HG03439 (cell line): ENCODE data around the gene SNAI3.

Source experiments
- ATAC-seq: cut with Tn5 transposase; IDR thresholded peaks from one replicate; pipeline ENCODE4 v1.9.1; 2021; ENCODE audit warnings: mild to moderate bottlenecking, moderate library complexity; ENCODE audit not compliant: unreplicated experiment

Gene SNAI3

DNA sequence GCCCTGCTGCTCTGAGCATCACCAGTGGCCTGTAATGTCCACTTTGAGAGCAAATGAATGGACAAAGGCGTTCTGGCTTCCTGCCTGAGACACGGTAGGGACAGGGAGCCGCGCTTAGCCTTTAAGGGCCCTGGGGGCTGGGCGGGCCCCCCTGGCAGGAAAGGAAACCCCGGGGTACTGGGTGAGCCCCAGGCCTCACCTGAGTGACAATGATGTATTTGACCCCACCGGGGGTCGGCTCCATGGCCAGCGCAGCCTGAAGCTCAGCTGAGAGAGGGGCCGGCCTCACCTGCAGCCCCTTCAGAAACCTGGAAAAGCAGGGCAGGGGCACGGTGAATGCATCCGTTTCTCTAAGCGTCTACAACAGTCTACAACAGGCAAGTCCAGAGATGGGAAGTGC lies 33.2 kb downstream of the SNAI3 start:
- ATAC-seq = no peak

GRCh38 chr16:88652762-88653063 lies 33.6 kb downstream of the SNAI3 start:
- ATAC-seq = no peak

GRCh38 chr16:88651989-88652761 lies 34.1 kb downstream of the SNAI3 start:
- ATAC-seq = no peak

- peak; percentile 66 for ATAC-seq
Measured at GRCh38 chr16:88651276-88651988, 34.9 kb downstream of the SNAI3 start.

GRCh38 chr16:88650749-88651275 lies 35.5 kb downstream of the SNAI3 start, which contains the start of gene CYBA:
TSS of gene CYBA (minus strand) at chr16:88651053. CDS start at chr16:88651013, 40 bp downstream.
- peak; percentile 62 for ATAC-seq

GRCh38 chr16:88649924-88650748 lies 36.2 kb downstream of the SNAI3 start:
- ATAC-seq = peak; percentile 12

GRCh38 chr16:88649195-88649923 lies 36.9 kb downstream of the SNAI3 start:
- ATAC-seq = no peak

- no peak for ATAC-seq
Measured at GRCh38 chr16:88647178-88648070, 38.9 kb downstream of the SNAI3 start.

- no peak for ATAC-seq
Measured at GRCh38 chr16:88646345-88647034, 39.8 kb downstream of the SNAI3 start.

GRCh38 chr16:88645941-88646340 lies 40.4 kb downstream of the SNAI3 start:
- ATAC-seq = no peak

DNA sequence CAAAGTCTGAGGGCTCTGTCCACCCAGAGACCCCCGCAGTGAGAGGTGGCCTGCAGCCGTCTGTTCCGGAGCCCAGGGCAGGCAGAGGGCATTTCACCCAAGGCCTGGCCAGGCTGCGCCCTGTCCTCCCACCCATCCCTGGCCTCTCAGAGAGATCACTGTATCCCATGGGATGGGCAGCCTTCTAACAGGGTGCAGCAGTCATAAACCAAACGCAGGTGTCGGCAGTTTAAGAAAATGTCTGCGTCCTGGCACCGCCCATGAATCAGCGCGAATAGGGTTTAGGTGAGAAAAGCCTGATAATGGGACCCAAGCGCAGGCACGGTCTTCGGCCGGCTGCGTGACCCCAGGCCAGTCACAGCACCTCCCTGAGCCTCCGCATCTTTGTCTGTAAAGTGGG lies 40.9 kb downstream of the SNAI3 start:
- ATAC-seq = no peak

GRCh38 chr16:88643644-88643932 lies 42.7 kb downstream of the SNAI3 start:
- ATAC-seq = no peak

- ATAC-seq = no peak
Measured at GRCh38 chr16:88642881-88643643, 43.2 kb downstream of the SNAI3 start.

GRCh38 chr16:88640498-88641247 lies 45.6 kb downstream of the SNAI3 start:
- ATAC-seq = no peak

DNA sequence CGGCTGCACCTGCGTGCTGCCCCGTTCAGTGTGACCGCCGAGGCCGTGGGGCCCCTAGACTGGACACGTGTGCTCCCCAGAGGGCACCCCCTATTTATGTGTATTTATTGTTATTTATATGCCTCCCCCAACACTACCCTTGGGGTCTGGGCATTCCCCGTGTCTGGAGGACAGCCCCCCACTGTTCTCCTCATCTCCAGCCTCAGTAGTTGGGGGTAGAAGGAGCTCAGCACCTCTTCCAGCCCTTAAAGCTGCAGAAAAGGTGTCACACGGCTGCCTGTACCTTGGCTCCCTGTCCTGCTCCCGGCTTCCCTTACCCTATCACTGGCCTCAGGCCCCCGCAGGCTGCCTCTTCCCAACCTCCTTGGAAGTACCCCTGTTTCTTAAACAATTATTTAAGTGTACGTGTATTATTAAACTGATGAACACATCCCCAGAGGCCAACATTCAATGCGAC lies 46.2 kb downstream of the SNAI3 start:
- no peak for ATAC-seq

- ATAC-seq = no peak
Measured at GRCh38 chr16:88639231-88640038, 46.9 kb downstream of the SNAI3 start.
